Fibroblast of lung (primary cell): ENCODE data around the gene MFSD11. TPM values are rescaled to one million over a fixed set of nuclear protein-coding genes. Genes with fewer than 3 reads are reported as not detected.
A peak's percentile ranks its signal among the peaks of the same experiment; 100 is the strongest.

Experiments used
- DNase-seq, 2 donors: peaks; one replicate each; pipeline versions ENCODE4 v3.0.0 to v3.0.0-alpha.2; 2010; ENCODE audit warnings: low read depth in 2 of 2
- H2AFZ ChIP-seq: 2 replicates; pipeline ENCODE4 v1.5.1; 2012; ENCODE audit warnings: low read length, control low read depth, inconsistent platforms
- H3K27ac ChIP-seq: 2 replicates; pipeline ENCODE4 v1.5.1; 2011; ENCODE audit warnings: low read length, control low read depth; ENCODE audit not compliant: insufficient read depth
- H3K27me3 ChIP-seq: 2 replicates; pipeline ENCODE4 v1.5.1; 2011; ENCODE audit warnings: mild to moderate bottlenecking, low read length; ENCODE audit not compliant: control insufficient read depth, insufficient read depth
- H3K36me3 ChIP-seq: 2 replicates; pipeline ENCODE4 v1.5.1; 2011; ENCODE audit warnings: low read length; ENCODE audit not compliant: control insufficient read depth, insufficient read depth
- H3K4me1 ChIP-seq: 2 replicates; pipeline ENCODE4 v1.5.1; 2011; ENCODE audit warnings: low read length; ENCODE audit not compliant: control insufficient read depth, insufficient read depth; ENCODE audit errors: extremely low read depth
- H3K4me2 ChIP-seq: 2 replicates; pipeline ENCODE4 v1.5.1; 2011; ENCODE audit warnings: low read length, control low read depth; ENCODE audit not compliant: insufficient read depth; ENCODE audit errors: extremely low read depth
- H3K4me3 ChIP-seq, 4 experiments: fragments of 200-600 bp in 1 of 4; sonication (generic) in 1 of 4; replicated peaks in 1 of 4; 2 replicates each; pipeline ENCODE4 v1.5.1; 2011 to 2016; ENCODE audit warnings: low read length in 4 of 4, low read depth in 3 of 4, mild to moderate bottlenecking in 3 of 4, control low read depth in 2 of 4, inconsistent platforms in 1 of 4, mixed read lengths in 1 of 4; ENCODE audit not compliant: insufficient read depth in 1 of 4; ENCODE audit errors: control extremely low read depth in 1 of 4
- H3K79me2 ChIP-seq: 2 replicates; pipeline ENCODE4 v1.5.1; 2012; ENCODE audit warnings: mild to moderate bottlenecking, low read length, inconsistent platforms; ENCODE audit not compliant: control insufficient read depth, insufficient read depth
- H3K9ac ChIP-seq: 2 replicates; pipeline ENCODE4 v1.5.1; 2011; ENCODE audit warnings: mild to moderate bottlenecking, low read length, control low read depth; ENCODE audit not compliant: insufficient read depth
- H3K9me3 ChIP-seq: 2 replicates; pipeline ENCODE4 v1.5.1; 2012; ENCODE audit warnings: low read depth, low read length; ENCODE audit not compliant: control insufficient read depth, insufficient read depth
- H4K20me1 ChIP-seq: 2 replicates; pipeline ENCODE4 v1.5.1; 2011; ENCODE audit warnings: low read length; ENCODE audit not compliant: control insufficient read depth, insufficient read depth; ENCODE audit errors: extremely low read depth
- CTCF ChIP-seq, 2 donors: IDR thresholded peaks in 1 of 2; conservative IDR thresholded peaks in 1 of 2; 1 replicate in 1 of 2; 2 replicates in 1 of 2; pipeline ENCODE4 v1.5.1; 2011 to 2012; ENCODE audit warnings: low read length in 2 of 2, control low read depth in 1 of 2, inconsistent platforms in 1 of 2, low read depth in 1 of 2, mild to moderate bottlenecking in 1 of 2
- EZH2 ChIP-seq: IDR thresholded peaks from 2 replicates; pipeline ENCODE4 v1.5.1; 2012; ENCODE audit warnings: low read length, control low read depth, mild to moderate bottlenecking; ENCODE audit errors: missing control alignments
- polyA plus RNA-seq, 2 donors: library from polyadenylated mRNA; depleted of rRNA in 1 of 2; stranded (reverse) in 1 of 2; unstranded in 1 of 2; fragments of >200 nt; gene quantifications; 2 replicates each; pipeline ENCODE4 v1.2.1, GENCODE V29; 2011 to 2012; ENCODE audit warnings: missing spikeins in 1 of 2
- total RNA-seq: library from RNA; depleted of rRNA; stranded (reverse); fragments of >200 nt; gene quantifications from 2 replicates; pipeline ENCODE4 v1.2.1, GENCODE V29; 2014

MFSD11 gene
- total and polyA plus RNA-seq, 2 donors (not counting 1 experiment from before 2014, with no cell fraction given): 22.4 to 31.4 TPM

- no peak for DNase-seq
- Histone ChIP-seq H3K4me1 (no peaks in the 10 kb centered on the region), H3K9me3 (no peaks in the 10 kb centered on the region), H2AFZ (no peak overlapping the region), H3K27ac (peak overlapping the region; percentile 98), H3K4me2 (peak overlapping the region; percentile 60), H4K20me1 (no peaks in the 10 kb centered on the region), H3K9ac (peak overlapping the region; percentile 95), H3K4me3 (peak overlapping the region; percentile 74 to 89 (median 86)), H3K36me3 (peaks cover 10% of the 10 kb centered on the region), H3K27me3 (no peaks in the 10 kb centered on the region), H3K79me2 (peaks cover 59% of the 10 kb centered on the region)
- TF ChIP-seq CTCF (conservative IDR thresholded peaks at IDR 0.05 in 1 of 2, IDR thresholded peaks at IDR 0.05 in 1 of 2; ENCODE audit: low read depth in 1 of 2, low read length in 2 of 2) (no peak), EZH2 (no peak)
These were observed 12.2 kb upstream of the MFSD11 start for GRCh38 chr17:76725580-76726230.

GRCh38 chr17:76726231-76726775, 11.6 kb upstream of the MFSD11 start, which contains the start of gene JMJD6:
TSS of gene JMJD6 (minus strand) at chr17:76726606. CDS start at chr17:76726475, 131 bp downstream.
- peak within 1 kb of the TSS; percentile 99 for H3K9ac ChIP-seq
- peak within 1 kb of the TSS; percentile 85 to 89 (median 88) for H3K4me3 ChIP-seq
- H3K36me3 ChIP-seq: peaks cover 8% of the 10 kb centered on the region
- no peaks in the 10 kb centered on the region for H3K27me3 ChIP-seq
- peak within 1 kb of the TSS; percentile 85 for H3K4me2 ChIP-seq
- H2AFZ ChIP-seq: no peak within 1 kb of the TSS
- no peaks in the 10 kb centered on the region for H3K4me1 ChIP-seq
- peak; percentile 95 to 96 for DNase-seq
- H4K20me1 ChIP-seq: no peaks in the 10 kb centered on the region
- TF ChIP-seq EZH2 (no peak), CTCF (conservative IDR thresholded peaks at IDR 0.05 in 1 of 2, IDR thresholded peaks at IDR 0.05 in 1 of 2; ENCODE audit: low read depth in 1 of 2, low read length in 2 of 2) (no peak)
- H3K79me2 ChIP-seq: peaks cover 61% of the 10 kb centered on the region
- peak within 1 kb of the TSS; percentile 98 for H3K27ac ChIP-seq
- H3K9me3 ChIP-seq: no peaks in the 10 kb centered on the region

GRCh38 chr17:76726776-76727718, 10.9 kb upstream of the MFSD11 start, which contains the start of gene METTL23:
TSS of gene METTL23 (plus strand) at chr17:76726839. CDS start at chr17:76729711, 2,872 bp downstream.
- peak; percentile 66 to 77 for DNase-seq
- H3K9me3 ChIP-seq: no peaks in the 10 kb centered on the region
- H3K27ac ChIP-seq: peak within 1 kb of the TSS; percentile 98
- no peak within 1 kb of the TSS for H2AFZ ChIP-seq
- peak within 1 kb of the TSS; percentile 85 for H3K4me2 ChIP-seq
- TF ChIP-seq EZH2 (no peak), CTCF (conservative IDR thresholded peaks at IDR 0.05 in 1 of 2, IDR thresholded peaks at IDR 0.05 in 1 of 2; ENCODE audit: low read depth in 1 of 2, low read length in 2 of 2) (peak; percentile 59 to 68)
- H3K27me3 ChIP-seq: no peaks in the 10 kb centered on the region
- H3K4me3 ChIP-seq: peak within 1 kb of the TSS; percentile 85 to 89 (median 88)
- no peaks in the 10 kb centered on the region for H3K4me1 ChIP-seq
- H3K36me3 ChIP-seq: peaks cover 7% of the 10 kb centered on the region
- H4K20me1 ChIP-seq: no peaks in the 10 kb centered on the region
- peak within 1 kb of the TSS; percentile 99 for H3K9ac ChIP-seq
- peaks cover 62% of the 10 kb centered on the region for H3K79me2 ChIP-seq
